ENCODE results near the gene CXCL5.

DNA sequence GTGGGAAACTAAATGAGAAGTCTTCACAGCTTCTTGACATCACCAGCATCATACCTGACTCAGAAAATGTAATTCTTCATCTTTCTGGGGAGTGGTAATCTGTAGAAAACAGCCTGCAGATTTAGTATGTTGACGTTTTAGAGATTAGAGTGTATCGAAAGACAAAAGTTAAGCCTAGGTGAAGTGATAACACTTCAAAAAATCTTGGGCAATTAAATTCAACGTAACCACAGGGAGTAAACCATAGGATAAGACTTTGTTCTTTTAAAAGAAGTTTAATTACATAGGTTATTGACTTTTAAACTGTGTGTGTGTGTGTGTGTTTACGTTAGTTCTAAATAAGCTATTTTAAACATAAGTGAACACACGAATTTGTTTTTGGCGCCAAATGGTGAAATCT, 1.8 kb upstream of the CXCL5 start:
- TF ChIP-seq POLR2A (IDR thresholded peaks at IDR 0.05; ENCODE audit: low read length) = no peak
- no peak for TF ChIP-seq GATA1 (IDR thresholded peaks at IDR 0.05; ENCODE audit: low read depth, low read length)

All from erythroblast (primary cell).